ENCODE data around the gene TSPAN32.
A peak's percentile ranks its signal among the peaks of the same experiment; 100 is the strongest.

TSPAN32 gene

DNA sequence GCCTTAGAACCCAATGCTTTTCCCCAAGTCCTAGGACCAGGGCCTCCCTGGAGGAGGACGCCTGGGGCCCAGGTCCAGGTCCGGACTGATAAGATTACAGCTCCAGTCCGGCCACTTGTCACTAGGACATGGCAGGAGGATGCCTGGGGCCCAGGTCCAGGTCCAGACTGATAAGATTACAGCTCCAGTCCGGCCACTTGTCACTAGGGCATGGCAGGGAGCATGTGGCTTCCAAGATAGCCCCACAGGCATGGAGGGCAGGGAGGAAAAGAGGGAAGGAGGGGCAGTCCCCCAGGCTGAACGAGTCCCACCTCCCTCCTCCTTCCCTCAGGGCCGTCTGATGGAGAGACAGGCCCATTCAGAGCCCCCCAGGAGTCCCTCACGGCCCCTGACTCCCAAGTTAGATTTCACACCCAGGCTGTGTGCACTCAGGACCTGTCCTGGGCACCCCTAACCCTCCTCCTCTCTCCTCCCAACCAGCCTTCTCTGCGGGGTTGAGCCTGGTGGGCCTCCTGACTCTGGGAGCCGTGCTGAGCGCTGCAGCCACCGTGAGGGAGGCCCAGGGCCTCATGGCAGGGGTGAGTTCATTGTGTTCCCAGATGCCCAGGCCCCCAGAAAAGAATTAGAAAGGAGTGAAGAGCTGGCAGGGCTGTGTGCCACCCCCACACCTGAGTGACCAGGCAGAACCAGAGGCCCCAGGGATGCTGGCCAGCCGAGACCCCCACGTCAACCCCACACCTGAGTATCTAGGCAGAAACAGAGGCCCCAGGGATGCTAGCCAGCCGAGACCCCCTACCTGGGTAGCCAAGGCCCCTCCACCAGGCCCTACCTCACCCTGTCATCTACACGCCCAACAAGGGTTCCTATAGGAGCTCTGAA lies 2.1 kb downstream of the TSPAN32 start:
- DNase-seq (no peak), ATAC-seq (ENCODE audit: insufficient read depth, low read depth) (no peak)
- no peaks in the 10 kb centered on the region for H3K36me3 ChIP-seq (ENCODE audit: insufficient read depth, low read length)
- H3K27me3 ChIP-seq (ENCODE audit: insufficient read depth, low read length, poor library complexity): no peaks in the 10 kb centered on the region
- no peaks in the 10 kb centered on the region for H3K9me3 ChIP-seq (ENCODE audit: insufficient read depth, low read length, severe bottlenecking)
- H3K27ac ChIP-seq (ENCODE audit: low read length): no peak overlapping the region
- H4K20me1 ChIP-seq (ENCODE audit: insufficient read depth, low read length): no peaks in the 10 kb centered on the region
- no peak overlapping the region for H3K4me2 ChIP-seq (ENCODE audit: insufficient read depth, low read length)
- H2AFZ ChIP-seq (ENCODE audit: low read depth, low read length): no peak overlapping the region
- no peak overlapping the region for H3K4me3 ChIP-seq (ENCODE audit: low read depth in 1 of 2, low read length in 2 of 2)
- H3K79me2 ChIP-seq (ENCODE audit: insufficient read depth, low read length): no peaks in the 10 kb centered on the region
- no peaks in the 10 kb centered on the region for H3K4me1 ChIP-seq (ENCODE audit: insufficient read depth, low read length)
- TF ChIP-seq EZH2 (IDR thresholded peaks at IDR 0.05; ENCODE audit: borderline replicate concordance, low read depth, low read length, severe bottlenecking): no peak
- TF ChIP-seq CTCF (IDR thresholded peaks at IDR 0.05; ENCODE audit: borderline replicate concordance, extremely low read depth, low read length, poor library complexity, severe bottlenecking): no peak
- no peak overlapping the region for H3K9ac ChIP-seq (ENCODE audit: low read depth, low read length)

DNA sequence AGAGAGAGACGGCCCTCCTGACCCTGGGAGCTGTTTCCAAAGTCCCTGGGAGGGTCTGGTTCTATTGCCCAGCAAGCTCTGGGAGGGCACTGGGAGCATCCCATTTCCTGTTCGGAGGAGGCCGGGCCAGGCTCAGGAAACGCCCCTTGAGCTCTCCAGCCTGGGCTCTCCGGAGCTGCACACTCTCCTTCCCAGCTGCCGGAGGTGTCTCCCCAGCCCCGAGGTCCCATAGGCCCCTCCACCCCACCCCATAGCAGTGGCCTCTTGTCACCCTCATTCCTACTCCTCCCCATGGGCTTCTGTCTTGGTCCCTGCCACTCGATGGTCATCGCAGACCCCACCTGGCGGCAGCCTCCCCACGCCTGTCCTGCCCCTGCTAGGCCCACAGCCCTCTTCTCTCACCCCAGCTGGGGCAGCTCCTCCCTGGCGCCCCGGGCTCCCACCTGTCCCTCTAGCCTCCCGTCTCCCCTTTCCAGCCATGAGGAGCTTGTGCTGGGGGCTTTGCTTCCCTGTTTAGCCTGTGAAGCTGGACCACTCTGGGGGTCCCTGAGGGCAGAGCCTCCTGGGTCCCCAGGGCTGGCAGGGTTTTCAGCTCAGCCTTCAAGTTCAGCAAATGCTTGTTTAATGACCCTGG lies 2.8 kb downstream of the TSPAN32 start:
- ATAC-seq (ENCODE audit: insufficient read depth, low read depth): no peak
- no peaks in the 10 kb centered on the region for H3K4me1 ChIP-seq (ENCODE audit: insufficient read depth, low read length)
- TF ChIP-seq CTCF (IDR thresholded peaks at IDR 0.05; ENCODE audit: borderline replicate concordance, extremely low read depth, low read length, poor library complexity, severe bottlenecking) (no peak), EZH2 (IDR thresholded peaks at IDR 0.05; ENCODE audit: borderline replicate concordance, low read depth, low read length, severe bottlenecking) (no peak)

DNA sequence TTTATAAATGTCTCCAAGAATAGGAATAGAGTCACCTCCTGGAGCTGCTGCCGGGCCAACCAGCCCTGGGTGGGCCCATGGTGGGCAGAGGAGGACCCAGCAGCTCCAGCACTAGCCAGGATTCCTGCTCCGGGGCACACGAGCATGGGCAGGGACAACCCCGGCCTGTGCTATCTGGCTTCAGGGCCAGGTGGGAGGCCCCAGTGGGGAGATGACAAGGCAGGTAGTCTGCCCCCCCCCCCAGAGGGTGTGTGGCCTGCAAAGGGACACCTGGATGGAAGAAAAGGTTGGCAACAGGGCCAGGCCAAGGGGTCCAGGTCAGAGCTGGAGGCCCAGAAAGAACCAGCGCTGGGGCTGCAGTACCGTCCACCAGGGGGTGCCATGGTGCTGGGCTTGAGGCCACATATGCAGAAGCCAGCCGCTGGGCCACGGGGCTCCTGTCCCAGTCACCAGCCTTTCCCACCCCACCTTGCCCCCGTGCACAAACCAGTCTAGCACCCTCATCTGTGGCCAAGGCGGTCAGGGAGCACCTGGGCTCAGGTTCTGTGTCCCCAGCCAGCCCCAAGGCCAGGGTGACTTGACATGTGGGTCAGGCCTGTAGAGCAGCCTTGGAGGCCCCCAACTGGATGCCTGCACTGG lies 3.4 kb downstream of the TSPAN32 start:
- Histone ChIP-seq H4K20me1 (ENCODE audit: insufficient read depth, low read length) (no peaks in the 10 kb centered on the region), H3K4me1 (ENCODE audit: insufficient read depth, low read length) (no peaks in the 10 kb centered on the region), H3K9me3 (ENCODE audit: insufficient read depth, low read length, severe bottlenecking) (no peaks in the 10 kb centered on the region), H3K4me2 (ENCODE audit: insufficient read depth, low read length) (no peak overlapping the region), H3K27ac (ENCODE audit: low read length) (peak overlapping the region; percentile 26; the same call in 1 of the 2 replicates), H2AFZ (ENCODE audit: low read depth, low read length) (no peak overlapping the region; the same call in 1 of the 2 replicates), H3K9ac (ENCODE audit: low read depth, low read length) (no peak overlapping the region), H3K27me3 (ENCODE audit: insufficient read depth, low read length, poor library complexity) (no peaks in the 10 kb centered on the region), H3K36me3 (ENCODE audit: insufficient read depth, low read length) (no peaks in the 10 kb centered on the region), H3K79me2 (ENCODE audit: insufficient read depth, low read length) (no peaks in the 10 kb centered on the region), H3K4me3 (ENCODE audit: low read depth in 1 of 2, low read length in 2 of 2) (no peak overlapping the region)
- TF ChIP-seq EZH2 (IDR thresholded peaks at IDR 0.05; ENCODE audit: borderline replicate concordance, low read depth, low read length, severe bottlenecking) (no peak), CTCF (IDR thresholded peaks at IDR 0.05; ENCODE audit: borderline replicate concordance, extremely low read depth, low read length, poor library complexity, severe bottlenecking) (peak; percentile 87)
- DNase-seq: peak; percentile 68
- ATAC-seq (ENCODE audit: insufficient read depth, low read depth): peak; percentile 71

More for the DNA sequence above, 2.8 kb downstream of the TSPAN32 start:
- Histone ChIP-seq H3K9me3 (ENCODE audit: insufficient read depth, low read length, severe bottlenecking) (no peaks in the 10 kb centered on the region), H3K4me2 (ENCODE audit: insufficient read depth, low read length) (no peak overlapping the region), H3K27me3 (ENCODE audit: insufficient read depth, low read length, poor library complexity) (no peaks in the 10 kb centered on the region), H3K9ac (ENCODE audit: low read depth, low read length) (no peak overlapping the region), H3K36me3 (ENCODE audit: insufficient read depth, low read length) (no peaks in the 10 kb centered on the region), H3K4me3 (ENCODE audit: low read depth in 1 of 2, low read length in 2 of 2) (no peak overlapping the region), H3K27ac (ENCODE audit: low read length) (no peak overlapping the region), H3K79me2 (ENCODE audit: insufficient read depth, low read length) (no peaks in the 10 kb centered on the region), H2AFZ (ENCODE audit: low read depth, low read length) (no peak overlapping the region), H4K20me1 (ENCODE audit: insufficient read depth, low read length) (no peaks in the 10 kb centered on the region)
- DNase-seq: no peak
